Activated T-helper 2 cell treated with anti-CD3 and anti-CD28 coated beads, Interferon-gamma antibody, Interleukin-2, Interleukin-4, amounts not matched to agents 10 μg/mL and 5 μg/mL and 100 μg/mL, durations not matched to agents 14 hours and 24 hours and 36 hours (primary cell): ENCODE data around the gene HMBS. TPM values are rescaled to one million over a fixed set of nuclear protein-coding genes. Genes with fewer than 3 reads are reported as not detected.
A peak's percentile ranks its signal among the peaks of the same experiment; 100 is the strongest.

Source experiments
- DNase-seq: peaks from one replicate; pipeline ENCODE4 v3.0.0; 2021; ENCODE audit warnings: low spot score
- H3K27ac Mint-ChIP-seq: one replicate; pipeline ENCODE4 v1.8.0; 2021; ENCODE audit warnings: mixed read lengths
- H3K27me3 Mint-ChIP-seq: one replicate; pipeline ENCODE4 v1.8.0; 2021; ENCODE audit warnings: low read depth, mixed read lengths
- H3K36me3 Mint-ChIP-seq: one replicate; pipeline ENCODE4 v1.8.0; 2021; ENCODE audit warnings: low read depth, mixed read lengths
- H3K4me1 Mint-ChIP-seq: one replicate; pipeline ENCODE4 v1.8.0; 2021; ENCODE audit warnings: low read depth, mixed read lengths
- H3K4me3 Mint-ChIP-seq: one replicate; pipeline ENCODE4 v1.8.0; 2021; ENCODE audit warnings: low read depth, mild to moderate bottlenecking, moderate library complexity, mixed read lengths
- H3K9me3 Mint-ChIP-seq: one replicate; pipeline ENCODE4 v1.8.0; 2021; ENCODE audit warnings: mixed read lengths
- intact Hi-C: fragments of 100-400 bp; cut with micrococcal nuclease; formaldehyde crosslinking; loops from one replicate; pipeline ENCODE4 v1.15.1; 2023
- total RNA-seq: library from RNA; stranded (reverse); gene quantifications from 2 replicates; pipeline ENCODE4 v1.2.3, GENCODE V29; 2022

The HMBS gene
- total RNA-seq, 1 donor from 2014 or later = 57.4 TPM

GRCh38 chr11:119081682-119082260 lies 2.9 kb upstream of the HMBS start:
- Mint-ChIP-seq H3K4me3 (no peak overlapping the region), H3K27me3 (no peaks in the 10 kb centered on the region), H3K36me3 (peaks cover 55% of the 10 kb centered on the region), H3K4me1 (peaks cover 17% of the 10 kb centered on the region), H3K9me3 (no peaks in the 10 kb centered on the region), H3K27ac (peak overlapping the region; percentile 52)
- no peak for DNase-seq
- intact Hi-C loops = no loop called here

- no peak for DNase-seq
- H3K4me1 Mint-ChIP-seq = peaks cover 29% of the 10 kb centered on the region
- H3K36me3 Mint-ChIP-seq = peaks cover 23% of the 10 kb centered on the region
- H3K27me3 Mint-ChIP-seq = no peaks in the 10 kb centered on the region
- H3K27ac Mint-ChIP-seq = peak overlapping the region; percentile 93
- intact Hi-C loops = loop anchor here (1.0 to 2.0 kb wide), 4 partner anchors 10 to 67 kb away; partner anchors contain the start of genes HINFP, RPS25 and TRAPPC4
- no peaks in the 10 kb centered on the region for H3K9me3 Mint-ChIP-seq
- peak overlapping the region; percentile 96 for H3K4me3 Mint-ChIP-seq
These were observed 761 bp downstream of the HMBS start for GRCh38 chr11:119085437-119085847.

- peak overlapping the region; percentile 37 for H3K4me3 Mint-ChIP-seq
- H3K27ac Mint-ChIP-seq = peak overlapping the region; percentile 8
- H3K36me3 Mint-ChIP-seq = peaks cover 15% of the 10 kb centered on the region
- no peak for DNase-seq
- no peaks in the 10 kb centered on the region for H3K27me3 Mint-ChIP-seq
- H3K4me1 Mint-ChIP-seq = peaks cover 36% of the 10 kb centered on the region
- intact Hi-C loops = no loop called here
- H3K9me3 Mint-ChIP-seq = no peaks in the 10 kb centered on the region
These were observed 2.4 kb downstream of the HMBS start for GRCh38 chr11:119087123-119087522.

- H3K9me3 Mint-ChIP-seq = no peaks in the 10 kb centered on the region
- H3K27ac Mint-ChIP-seq = peak overlapping the region; percentile 35
- H3K4me3 Mint-ChIP-seq = no peak overlapping the region
- peaks cover 43% of the 10 kb centered on the region for H3K4me1 Mint-ChIP-seq
- no peaks in the 10 kb centered on the region for H3K27me3 Mint-ChIP-seq
- peaks cover 15% of the 10 kb centered on the region for H3K36me3 Mint-ChIP-seq
- no peak for DNase-seq
- intact Hi-C loops = no loop called here
These were observed 3.1 kb downstream of the HMBS start for GRCh38 chr11:119087747-119088241.

GRCh38 chr11:119088406-119088805 lies 3.7 kb downstream of the HMBS start:
- H3K4me3 Mint-ChIP-seq = no peak overlapping the region
- intact Hi-C loops = no loop called here
- DNase-seq = no peak
- peaks cover 21% of the 10 kb centered on the region for H3K36me3 Mint-ChIP-seq
- no peaks in the 10 kb centered on the region for H3K27me3 Mint-ChIP-seq
- H3K9me3 Mint-ChIP-seq = no peaks in the 10 kb centered on the region
- H3K4me1 Mint-ChIP-seq = peaks cover 46% of the 10 kb centered on the region
- no peak overlapping the region for H3K27ac Mint-ChIP-seq

GRCh38 chr11:119089319-119089718 lies 4.6 kb downstream of the HMBS start:
- peaks cover 29% of the 10 kb centered on the region for H3K36me3 Mint-ChIP-seq
- H3K9me3 Mint-ChIP-seq = no peaks in the 10 kb centered on the region
- intact Hi-C loops = no loop called here
- no peak overlapping the region for H3K4me3 Mint-ChIP-seq
- no peaks in the 10 kb centered on the region for H3K27me3 Mint-ChIP-seq
- peaks cover 50% of the 10 kb centered on the region for H3K4me1 Mint-ChIP-seq
- H3K27ac Mint-ChIP-seq = no peak overlapping the region
- no peak for DNase-seq

- Mint-ChIP-seq H3K27me3 (peaks cover 2% of the 10 kb centered on the region), H3K27ac (no peak overlapping the region), H3K36me3 (peaks cover 43% of the 10 kb centered on the region), H3K4me1 (peaks cover 47% of the 10 kb centered on the region), H3K9me3 (no peaks in the 10 kb centered on the region), H3K4me3 (no peak overlapping the region)
- intact Hi-C loops = no loop called here
- no peak for DNase-seq
These were observed 6.5 kb downstream of the HMBS start for GRCh38 chr11:119091178-119091577.

GRCh38 chr11:119091966-119092879 lies 7.5 kb downstream of the HMBS start:
- H3K9me3 Mint-ChIP-seq = no peaks in the 10 kb centered on the region
- peaks cover 50% of the 10 kb centered on the region for H3K4me1 Mint-ChIP-seq
- H3K27ac Mint-ChIP-seq = peak overlapping the region; percentile 51
- intact Hi-C loops = no loop called here
- peaks cover 53% of the 10 kb centered on the region for H3K36me3 Mint-ChIP-seq
- H3K27me3 Mint-ChIP-seq = peaks cover 2% of the 10 kb centered on the region
- DNase-seq = no peak
- H3K4me3 Mint-ChIP-seq = peak overlapping the region; percentile 92

- Mint-ChIP-seq H3K4me3 (peak overlapping the region; percentile 92), H3K4me1 (peaks cover 41% of the 10 kb centered on the region), H3K36me3 (peaks cover 62% of the 10 kb centered on the region), H3K27ac (peak overlapping the region; percentile 75), H3K27me3 (peaks cover 2% of the 10 kb centered on the region), H3K9me3 (no peaks in the 10 kb centered on the region)
- intact Hi-C loops = no loop called here
- DNase-seq = no peak
These were observed 8.5 kb downstream of the HMBS start for GRCh38 chr11:119092880-119093842.

- peaks cover 73% of the 10 kb centered on the region for H3K36me3 Mint-ChIP-seq
- H3K4me3 Mint-ChIP-seq = peak overlapping the region; percentile 92
- peak overlapping the region; percentile 89 for H3K27ac Mint-ChIP-seq
- intact Hi-C loops = loop anchor here (1.0 to 2.0 kb wide), 6 partner anchors 8 to 113 kb away; partner anchors contain the start of genes CBL, HINFP, RPS25 and SLC37A4
- peaks cover 2% of the 10 kb centered on the region for H3K27me3 Mint-ChIP-seq
- H3K9me3 Mint-ChIP-seq = no peaks in the 10 kb centered on the region
- no peak for DNase-seq
- H3K4me1 Mint-ChIP-seq = peaks cover 45% of the 10 kb centered on the region
These were observed 9.5 kb downstream of the HMBS start for GRCh38 chr11:119093942-119094815.

- Mint-ChIP-seq H3K9me3 (no peaks in the 10 kb centered on the region), H3K27me3 (peaks cover 2% of the 10 kb centered on the region), H3K27ac (peak overlapping the region; percentile 89), H3K36me3 (peaks cover 74% of the 10 kb centered on the region), H3K4me1 (peaks cover 45% of the 10 kb centered on the region), H3K4me3 (peak overlapping the region; percentile 89)
- DNase-seq = no peak
- intact Hi-C loops = loop anchor here (1.0 to 2.0 kb wide), 9 partner anchors 8 to 112 kb away; partner anchors contain the start of genes C2CD2L, CBL, HINFP and HYOU1
These were observed 10.1 kb downstream of the HMBS start for GRCh38 chr11:119094816-119095065.
